ENCODE data around the gene STX17.
"Not testable (repeated sequence)": the region's sequence is repeated elsewhere in the genome, so short reads cannot be mapped to it uniquely, and the experiment has no call there.

The STX17 gene

DNA sequence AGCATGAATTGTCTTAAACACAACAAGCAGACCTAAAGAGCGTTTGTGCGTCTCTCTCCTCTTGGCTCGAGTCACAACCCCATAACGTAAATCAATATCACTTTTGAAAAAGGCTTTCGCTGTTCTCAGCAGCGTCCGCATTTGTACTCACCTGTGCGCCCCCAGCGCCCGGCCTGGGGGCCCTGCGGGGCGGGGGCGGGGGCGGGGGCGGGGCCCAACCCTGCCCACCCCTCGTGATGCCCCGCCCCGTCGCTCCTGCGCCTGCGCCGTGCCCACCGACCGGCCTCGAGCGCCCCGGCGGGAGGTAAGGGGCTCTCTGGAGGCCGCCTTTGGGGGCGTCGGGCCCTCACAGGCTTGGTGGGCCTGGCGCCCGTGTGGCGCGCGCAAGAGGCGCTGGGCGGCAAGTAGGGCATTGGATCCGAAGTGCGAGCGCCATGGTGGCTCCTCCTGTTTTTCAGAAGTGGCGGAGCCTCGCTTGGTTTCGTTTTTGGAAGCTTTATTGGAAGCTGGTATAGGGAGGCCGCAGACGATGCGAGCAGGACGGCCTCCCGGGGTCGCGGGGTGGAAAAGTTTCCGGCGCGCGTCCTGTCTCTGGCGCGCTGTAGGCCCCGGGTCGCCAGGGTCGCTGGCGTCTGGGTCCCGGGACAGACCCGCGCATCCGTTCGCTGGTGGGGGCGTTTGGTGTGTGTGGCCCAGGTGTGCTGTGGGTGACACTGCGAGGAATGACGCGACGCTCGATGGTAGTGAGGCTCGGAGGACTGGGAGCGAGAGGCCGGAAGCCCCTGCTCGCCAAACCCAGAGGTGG is at the start of gene STX17:
Gene STX17 (plus strand): TSS at position 252 of the 805 bp plus-strand sequence. CDS start 8,586 bp downstream, outside the sequence.
- H3K4me3 Mint-ChIP-seq = peak within 1 kb of the TSS; percentile 94
- H3K9me3 Mint-ChIP-seq = no peaks in the 10 kb centered on the region
- ATAC-seq = peak; percentile 89
- H3K27ac Mint-ChIP-seq = peak within 1 kb of the TSS; percentile 96
- peaks cover 2% of the 10 kb centered on the region for H3K36me3 Mint-ChIP-seq (ENCODE audit: low read depth)
- H3K27me3 Mint-ChIP-seq = no peaks in the 10 kb centered on the region
- H3K4me1 Mint-ChIP-seq = peaks cover 23% of the 10 kb centered on the region
- peak; percentile 86 for DNase-seq

GRCh38 chr9:99857576-99857975 is 48.9 kb upstream of the STX17 start:
- not testable (repeated sequence) for H3K27me3 Mint-ChIP-seq, H3K27ac Mint-ChIP-seq, H3K9me3 Mint-ChIP-seq, H3K4me1 Mint-ChIP-seq, H3K4me3 Mint-ChIP-seq, ATAC-seq, DNase-seq
- peaks cover 77% of the 10 kb centered on the region for H3K36me3 Mint-ChIP-seq (ENCODE audit: low read depth)

DNA sequence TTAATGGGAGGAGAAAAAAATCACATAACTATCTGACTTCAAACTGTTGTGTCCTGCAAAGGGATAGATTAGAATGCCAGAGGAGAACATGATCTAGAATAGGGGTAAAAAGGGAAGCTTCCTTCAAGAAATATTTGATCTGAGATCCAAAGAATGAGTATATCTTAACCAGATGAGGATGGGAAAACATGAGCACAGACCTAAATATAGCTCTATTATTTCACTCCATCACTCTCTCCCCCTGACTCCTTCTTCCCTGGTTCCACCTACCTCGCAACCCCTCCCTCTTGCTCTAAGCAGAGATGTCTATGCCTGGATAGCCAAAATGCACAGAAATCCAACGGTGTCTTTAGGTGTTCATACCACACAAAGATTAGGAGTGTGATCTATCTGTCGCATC is 48.4 kb upstream of the STX17 start:
- no peaks in the 10 kb centered on the region for H3K27me3 Mint-ChIP-seq
- H3K4me3 Mint-ChIP-seq = no peak overlapping the region
- H3K36me3 Mint-ChIP-seq (ENCODE audit: low read depth) = peaks cover 77% of the 10 kb centered on the region
- H3K4me1 Mint-ChIP-seq = peaks cover under 1% of the 10 kb centered on the region
- H3K27ac Mint-ChIP-seq = no peak overlapping the region
- no peak for ATAC-seq
- no peak for DNase-seq
- H3K9me3 Mint-ChIP-seq = no peaks in the 10 kb centered on the region

DNA sequence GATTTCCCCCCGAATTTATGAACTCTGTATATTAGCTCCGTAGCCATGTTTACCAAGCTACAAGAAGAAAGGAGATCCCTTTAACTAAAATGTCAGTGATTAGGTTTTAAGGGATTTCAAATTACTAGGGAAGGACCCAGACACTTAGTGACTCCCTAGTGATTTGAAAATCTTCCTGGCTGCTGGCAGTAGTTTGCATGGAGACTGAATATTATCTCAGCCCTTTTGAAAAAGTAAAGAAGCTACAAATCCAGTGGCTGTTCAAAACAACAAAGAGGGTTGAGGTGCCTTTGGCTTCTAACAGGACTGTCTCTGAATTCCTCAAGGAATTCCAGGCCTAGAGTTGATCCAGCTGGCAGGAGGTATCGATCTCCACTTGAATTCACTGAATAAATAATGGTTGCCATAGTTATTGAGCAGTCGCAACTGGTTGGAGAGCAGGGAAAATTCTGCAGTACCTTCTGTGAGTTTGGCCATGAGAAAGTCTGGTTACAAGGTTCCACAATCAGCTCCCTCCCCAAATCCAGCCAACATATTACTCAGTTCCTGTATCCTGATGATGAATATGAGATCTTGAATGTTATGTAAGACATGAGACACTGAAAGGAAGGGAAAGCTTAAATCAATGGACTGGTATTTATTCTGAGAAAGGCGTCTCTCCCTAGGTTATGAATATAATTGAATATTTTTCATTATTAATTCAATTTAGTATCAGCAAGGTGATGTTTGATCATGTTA is 47.0 kb upstream of the STX17 start:
- Mint-ChIP-seq H3K27me3 (no peaks in the 10 kb centered on the region), H3K4me1 (no peaks in the 10 kb centered on the region), H3K9me3 (no peaks in the 10 kb centered on the region), H3K36me3 (ENCODE audit: low read depth) (peaks cover 88% of the 10 kb centered on the region), H3K4me3 (no peak overlapping the region), H3K27ac (no peak overlapping the region)
- DNase-seq (no peak), ATAC-seq (no peak)

DNA sequence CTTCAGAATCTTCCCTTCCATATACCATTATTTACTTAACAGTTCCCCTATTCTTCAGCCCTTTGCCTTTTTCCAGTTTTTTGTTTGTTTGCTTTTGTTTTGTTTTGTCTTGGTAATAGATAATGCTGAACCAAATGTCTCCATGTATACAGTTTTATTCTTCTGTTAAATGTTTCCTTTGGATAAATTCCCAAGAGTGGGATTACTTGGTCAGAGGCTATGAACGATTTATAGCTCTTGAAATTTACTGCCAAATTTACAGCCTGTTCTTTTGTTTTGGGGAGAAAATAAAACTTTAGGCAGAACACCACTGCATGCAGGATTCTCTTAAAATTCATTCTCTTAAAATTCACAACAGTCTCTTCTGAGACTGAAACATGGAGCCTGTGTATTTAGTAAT is 46.2 kb upstream of the STX17 start:
- no peak for ATAC-seq
- Mint-ChIP-seq H3K36me3 (ENCODE audit: low read depth) (peaks cover 86% of the 10 kb centered on the region), H3K4me3 (no peak overlapping the region), H3K27me3 (no peaks in the 10 kb centered on the region), H3K4me1 (no peaks in the 10 kb centered on the region), H3K27ac (no peak overlapping the region), H3K9me3 (no peaks in the 10 kb centered on the region)
- DNase-seq = no peak

DNA sequence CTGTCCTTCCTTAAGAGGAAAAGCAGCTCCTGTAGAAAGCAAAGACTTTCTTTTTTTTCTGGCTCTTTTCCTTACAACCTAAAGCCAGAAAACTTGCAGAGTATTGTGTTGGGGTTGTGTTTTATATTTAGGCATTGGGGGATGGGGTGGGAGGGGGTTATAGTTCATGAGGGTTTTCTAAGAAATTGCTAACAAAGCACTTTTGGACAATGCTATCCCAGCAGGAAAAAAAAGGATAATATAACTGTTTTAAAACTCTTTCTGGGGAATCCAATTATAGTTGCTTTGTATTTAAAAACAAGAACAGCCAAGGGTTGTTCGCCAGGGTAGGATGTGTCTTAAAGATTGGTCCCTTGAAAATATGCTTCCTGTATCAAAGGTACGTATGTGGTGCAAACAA is 42.5 kb upstream of the STX17 start:
- peaks cover 66% of the 10 kb centered on the region for H3K36me3 Mint-ChIP-seq (ENCODE audit: low read depth)
- H3K9me3 Mint-ChIP-seq = no peaks in the 10 kb centered on the region
- no peak overlapping the region for H3K4me3 Mint-ChIP-seq
- peaks cover 11% of the 10 kb centered on the region for H3K4me1 Mint-ChIP-seq
- no peaks in the 10 kb centered on the region for H3K27me3 Mint-ChIP-seq
- no peak for ATAC-seq
- DNase-seq = no peak
- no peak overlapping the region for H3K27ac Mint-ChIP-seq

GRCh38 chr9:99866398-99866797 is 40.1 kb upstream of the STX17 start:
- no peaks in the 10 kb centered on the region for H3K27me3 Mint-ChIP-seq
- no peak overlapping the region for H3K27ac Mint-ChIP-seq
- ATAC-seq = no peak
- no peak overlapping the region for H3K4me3 Mint-ChIP-seq
- H3K36me3 Mint-ChIP-seq (ENCODE audit: low read depth) = peaks cover 43% of the 10 kb centered on the region
- DNase-seq = no peak
- no peaks in the 10 kb centered on the region for H3K9me3 Mint-ChIP-seq
- H3K4me1 Mint-ChIP-seq = peaks cover 13% of the 10 kb centered on the region

DNA sequence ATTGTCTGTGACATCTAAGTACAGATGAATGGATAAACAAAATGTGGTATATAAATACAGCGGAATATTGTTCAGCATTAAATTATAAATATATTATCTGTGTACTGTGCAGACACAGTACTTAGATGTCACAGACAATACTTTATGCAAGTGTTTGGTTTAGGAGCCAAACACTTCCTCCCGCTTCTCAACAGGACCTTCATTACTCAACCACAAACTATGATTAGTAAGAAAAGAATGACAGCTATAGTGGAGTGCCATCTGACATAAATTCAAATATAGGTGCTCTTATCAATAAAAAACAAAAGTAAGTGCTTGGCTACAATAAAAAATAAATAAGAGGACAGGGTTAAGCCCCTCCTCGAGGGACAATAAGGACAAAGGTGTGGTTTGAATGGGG is 38.9 kb upstream of the STX17 start:
- DNase-seq (no peak), ATAC-seq (no peak)
- Mint-ChIP-seq H3K27ac (no peak overlapping the region), H3K9me3 (no peaks in the 10 kb centered on the region), H3K4me3 (no peak overlapping the region), H3K4me1 (peaks cover 13% of the 10 kb centered on the region), H3K27me3 (no peaks in the 10 kb centered on the region), H3K36me3 (ENCODE audit: low read depth) (peaks cover 33% of the 10 kb centered on the region)

GRCh38 chr9:99867968-99868367 is 38.5 kb upstream of the STX17 start:
- Mint-ChIP-seq H3K36me3 (ENCODE audit: low read depth) (peaks cover 30% of the 10 kb centered on the region), H3K27me3 (no peaks in the 10 kb centered on the region), H3K9me3 (no peaks in the 10 kb centered on the region), H3K4me1 (peaks cover 13% of the 10 kb centered on the region), H3K4me3 (no peak overlapping the region), H3K27ac (no peak overlapping the region)
- ATAC-seq = peak; percentile 59
- DNase-seq = no peak

GRCh38 chr9:99868845-99869244 is 37.6 kb upstream of the STX17 start:
- Mint-ChIP-seq H3K36me3 (ENCODE audit: low read depth) (peaks cover 22% of the 10 kb centered on the region), H3K27me3 (no peaks in the 10 kb centered on the region), H3K4me3 (no peak overlapping the region), H3K4me1 (peaks cover 21% of the 10 kb centered on the region), H3K27ac (peak overlapping the region; percentile 3), H3K9me3 (no peaks in the 10 kb centered on the region)
- DNase-seq = no peak
- ATAC-seq = no peak

DNA sequence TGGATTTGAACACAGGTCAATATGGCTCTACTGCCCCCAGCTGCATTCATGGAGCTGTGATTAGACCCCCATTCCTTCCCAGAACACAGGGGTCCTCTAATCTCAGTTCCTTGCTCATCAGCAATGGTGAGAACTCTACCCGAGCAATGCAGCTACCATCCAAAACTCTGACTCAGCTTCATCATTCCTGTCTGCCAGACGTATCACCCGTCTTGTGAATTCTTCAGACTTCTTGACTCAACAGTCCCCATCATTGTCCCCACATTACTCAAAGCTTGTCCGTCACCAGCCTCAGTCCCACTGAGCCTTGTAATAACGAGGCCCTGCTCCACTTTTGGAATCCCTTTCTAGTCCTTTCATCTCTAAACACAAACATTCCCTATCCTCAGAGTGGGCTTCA is 36.3 kb upstream of the STX17 start:
- peaks cover 13% of the 10 kb centered on the region for H3K36me3 Mint-ChIP-seq (ENCODE audit: low read depth)
- H3K4me1 Mint-ChIP-seq = peaks cover 30% of the 10 kb centered on the region
- ATAC-seq = no peak
- no peaks in the 10 kb centered on the region for H3K9me3 Mint-ChIP-seq
- H3K4me3 Mint-ChIP-seq = no peak overlapping the region
- no peak overlapping the region for H3K27ac Mint-ChIP-seq
- H3K27me3 Mint-ChIP-seq = peaks cover 1% of the 10 kb centered on the region
- no peak for DNase-seq

DNA sequence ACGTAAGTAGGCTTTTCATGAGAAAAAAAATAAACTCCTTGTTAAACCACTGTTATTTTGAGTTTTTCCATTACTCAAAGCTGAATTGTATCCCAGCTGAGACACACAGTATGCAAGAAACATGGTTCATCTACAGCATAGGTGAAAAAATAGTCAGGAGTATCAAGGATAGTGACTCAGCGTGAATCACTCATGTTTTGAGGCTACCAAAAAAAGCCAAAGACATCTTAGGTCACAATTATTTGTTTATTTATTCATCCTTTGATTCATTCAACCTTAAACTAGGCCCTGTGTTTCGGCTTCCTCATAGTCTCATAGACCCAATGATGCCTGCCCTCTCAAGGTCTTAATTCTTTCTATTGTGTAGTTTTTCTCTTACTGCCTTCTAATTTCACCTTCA is 32.9 kb upstream of the STX17 start:
- H3K27me3 Mint-ChIP-seq = peaks cover 4% of the 10 kb centered on the region
- peaks cover 21% of the 10 kb centered on the region for H3K4me1 Mint-ChIP-seq
- no peaks in the 10 kb centered on the region for H3K9me3 Mint-ChIP-seq
- H3K27ac Mint-ChIP-seq = peak overlapping the region; percentile 81
- ATAC-seq (peak; percentile 76), DNase-seq (no peak)
- no peaks in the 10 kb centered on the region for H3K36me3 Mint-ChIP-seq (ENCODE audit: low read depth)
- H3K4me3 Mint-ChIP-seq = no peak overlapping the region

- no peaks in the 10 kb centered on the region for H3K9me3 Mint-ChIP-seq
- DNase-seq = no peak
- no peaks in the 10 kb centered on the region for H3K36me3 Mint-ChIP-seq (ENCODE audit: low read depth)
- peak; percentile 84 for ATAC-seq
- H3K27me3 Mint-ChIP-seq = peaks cover 4% of the 10 kb centered on the region
- no peak overlapping the region for H3K4me3 Mint-ChIP-seq
- peaks cover 17% of the 10 kb centered on the region for H3K4me1 Mint-ChIP-seq
- peak overlapping the region; percentile 81 for H3K27ac Mint-ChIP-seq
Observed at GRCh38 chr9:99873943-99874584, 32.4 kb upstream of the STX17 start.

DNA sequence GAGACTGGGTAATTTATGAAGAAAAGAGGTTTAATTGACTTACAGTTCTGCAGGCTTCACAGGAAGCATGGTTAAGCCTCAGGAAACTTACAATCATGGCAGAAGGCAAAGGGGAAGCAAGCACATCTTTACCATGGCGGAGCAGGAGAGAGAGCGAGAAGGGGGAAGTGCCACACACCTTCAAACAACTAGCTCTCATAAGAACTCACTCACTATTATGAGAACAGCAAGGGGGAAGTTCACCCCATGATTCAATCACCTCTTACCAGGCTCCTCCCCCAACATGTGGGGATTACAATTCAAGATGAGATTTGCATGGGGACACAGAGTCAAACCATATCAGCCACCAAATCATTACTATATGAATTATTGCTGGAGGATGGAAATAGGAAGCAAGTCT is 30.3 kb upstream of the STX17 start:
- no peak for ATAC-seq
- Mint-ChIP-seq H3K4me1 (peaks cover 17% of the 10 kb centered on the region), H3K27ac (no peak overlapping the region)

DNA sequence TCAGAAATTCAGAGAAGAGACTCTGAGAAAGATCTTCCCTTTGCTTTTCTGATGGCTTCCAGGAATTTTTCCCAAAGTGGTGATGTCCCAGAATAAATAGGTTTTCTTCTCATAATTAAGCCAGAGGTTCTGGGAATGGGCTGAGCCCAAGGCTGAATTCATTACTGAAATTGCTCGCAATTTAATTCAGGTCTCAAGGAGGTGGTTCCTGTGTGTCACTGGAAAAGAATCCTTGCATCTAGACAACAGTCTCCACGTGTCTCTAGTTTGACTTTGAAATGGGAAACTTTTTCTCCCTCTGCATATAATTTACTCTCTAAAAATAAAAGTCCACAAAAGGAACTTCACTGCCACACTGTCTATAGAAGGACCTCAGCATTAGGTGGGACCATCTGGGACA is 27.8 kb upstream of the STX17 start:
- peaks cover 4% of the 10 kb centered on the region for H3K27me3 Mint-ChIP-seq
- no peaks in the 10 kb centered on the region for H3K36me3 Mint-ChIP-seq (ENCODE audit: low read depth)
- peaks cover 22% of the 10 kb centered on the region for H3K4me1 Mint-ChIP-seq
- DNase-seq (no peak), ATAC-seq (no peak)
- H3K9me3 Mint-ChIP-seq = no peaks in the 10 kb centered on the region
- no peak overlapping the region for H3K4me3 Mint-ChIP-seq
- no peak overlapping the region for H3K27ac Mint-ChIP-seq

More for the DNA sequence above, 30.3 kb upstream of the STX17 start:
- Mint-ChIP-seq H3K9me3 (no peaks in the 10 kb centered on the region), H3K4me3 (no peak overlapping the region), H3K27me3 (peaks cover 4% of the 10 kb centered on the region), H3K36me3 (ENCODE audit: low read depth) (no peaks in the 10 kb centered on the region)
- no peak for DNase-seq

All from activated naive CD8-positive, alpha-beta T cell treated with anti-CD3 and anti-CD28 coated beads, Interleukin-2, amount 50 U/mL, for 24 hours (primary cell).